Measurements from ENCODE around the gene SDCBP2.

SDCBP2 gene

GRCh38 chr20:1300083-1300840, 28.7 kb downstream of the SDCBP2 start:
- TF ChIP-seq TAF1 (IDR thresholded peaks at IDR 0.05; ENCODE audit: low read depth, low read length) = no peak
- DNase-seq (ENCODE audit: insufficient read length, low spot score) = no peak

GRCh38 chr20:1299522-1299921, 29.4 kb downstream of the SDCBP2 start:
- FAIRE-seq (no peak), DNase-seq (ENCODE audit: insufficient read length, low spot score) (no peak)
- no peak for TF ChIP-seq TAF1 (IDR thresholded peaks at IDR 0.05; ENCODE audit: low read depth, low read length)
- no peak for TF ChIP-seq POLR2A (IDR thresholded peaks at IDR 0.05; ENCODE audit: low read depth, low read length)
- no peak for TF ChIP-seq PAX5 (IDR thresholded peaks at IDR 0.05; ENCODE audit: insufficient read depth, low read length, severe bottlenecking)

More at GRCh38 chr20:1300083-1300840, 28.7 kb downstream of the SDCBP2 start:
- FAIRE-seq = no peak

- TF ChIP-seq PAX5 (IDR thresholded peaks at IDR 0.05; ENCODE audit: insufficient read depth, low read length, severe bottlenecking) = no peak
- DNase-seq (ENCODE audit: insufficient read length, low spot score) (no peak), FAIRE-seq (no peak)
Measured at GRCh38 chr20:1298888-1299511, 29.9 kb downstream of the SDCBP2 start.

- TF ChIP-seq POLR2A (IDR thresholded peaks at IDR 0.05; ENCODE audit: low read depth, low read length) (no peak), SPI1 (IDR thresholded peaks at IDR 0.05; ENCODE audit: low read depth, low read length) (no peak), PAX5 (IDR thresholded peaks at IDR 0.05; ENCODE audit: insufficient read depth, low read length, severe bottlenecking) (no peak), POU2F2 (IDR thresholded peaks at IDR 0.05; ENCODE audit: low read depth, low read length) (no peak), POLR2AphosphoS5 (IDR thresholded peaks at IDR 0.05; ENCODE audit: low read depth, low read length) (no peak), TAF1 (IDR thresholded peaks at IDR 0.05; ENCODE audit: low read depth, low read length) (no peak)
- FAIRE-seq = no peak
- DNase-seq (ENCODE audit: insufficient read length, low spot score) = no peak
Measured at GRCh38 chr20:1298166-1298565, 30.8 kb downstream of the SDCBP2 start.

- TF ChIP-seq POLR2AphosphoS5 (IDR thresholded peaks at IDR 0.05; ENCODE audit: low read depth, low read length) = no peak
- TF ChIP-seq TAF1 (IDR thresholded peaks at IDR 0.05; ENCODE audit: low read depth, low read length) = no peak
- TF ChIP-seq SPI1 (IDR thresholded peaks at IDR 0.05; ENCODE audit: low read depth, low read length) = no peak
- TF ChIP-seq POLR2A (IDR thresholded peaks at IDR 0.05; ENCODE audit: low read depth, low read length) = no peak
- no peak for TF ChIP-seq PAX5 (IDR thresholded peaks at IDR 0.05; ENCODE audit: insufficient read depth, low read length, severe bottlenecking)
- FAIRE-seq (no peak), DNase-seq (ENCODE audit: insufficient read length, low spot score) (no peak)
Measured at GRCh38 chr20:1297486-1297885, 31.5 kb downstream of the SDCBP2 start.

- FAIRE-seq (no peak), DNase-seq (ENCODE audit: insufficient read length, low spot score) (no peak)
- TF ChIP-seq POU2F2 (IDR thresholded peaks at IDR 0.05; ENCODE audit: low read depth, low read length) (no peak), TAF1 (IDR thresholded peaks at IDR 0.05; ENCODE audit: low read depth, low read length) (no peak), PAX5 (IDR thresholded peaks at IDR 0.05; ENCODE audit: insufficient read depth, low read length, severe bottlenecking) (no peak), POLR2AphosphoS5 (IDR thresholded peaks at IDR 0.05; ENCODE audit: low read depth, low read length) (no peak), POLR2A (IDR thresholded peaks at IDR 0.05; ENCODE audit: low read depth, low read length) (no peak), SPI1 (IDR thresholded peaks at IDR 0.05; ENCODE audit: low read depth, low read length) (no peak)
Measured at GRCh38 chr20:1296922-1297321, 32.0 kb downstream of the SDCBP2 start.

GRCh38 chr20:1296117-1296610, 32.8 kb downstream of the SDCBP2 start:
- FAIRE-seq (no peak), DNase-seq (ENCODE audit: insufficient read length, low spot score) (no peak)
- TF ChIP-seq POLR2A (IDR thresholded peaks at IDR 0.05; ENCODE audit: low read depth, low read length) = no peak
- TF ChIP-seq POLR2AphosphoS5 (IDR thresholded peaks at IDR 0.05; ENCODE audit: low read depth, low read length) = no peak
- no peak for TF ChIP-seq POU2F2 (IDR thresholded peaks at IDR 0.05; ENCODE audit: low read depth, low read length)
- no peak for TF ChIP-seq PAX5 (IDR thresholded peaks at IDR 0.05; ENCODE audit: insufficient read depth, low read length, severe bottlenecking)
- TF ChIP-seq SPI1 (IDR thresholded peaks at IDR 0.05; ENCODE audit: low read depth, low read length) = no peak
- TF ChIP-seq TAF1 (IDR thresholded peaks at IDR 0.05; ENCODE audit: low read depth, low read length) = no peak

- TF ChIP-seq POU2F2 (IDR thresholded peaks at IDR 0.05; ENCODE audit: low read depth, low read length) (no peak), PAX5 (IDR thresholded peaks at IDR 0.05; ENCODE audit: insufficient read depth, low read length, severe bottlenecking) (no peak), POLR2A (IDR thresholded peaks at IDR 0.05; ENCODE audit: low read depth, low read length) (no peak), POLR2AphosphoS5 (IDR thresholded peaks at IDR 0.05; ENCODE audit: low read depth, low read length) (no peak), SPI1 (IDR thresholded peaks at IDR 0.05; ENCODE audit: low read depth, low read length) (no peak), TAF1 (IDR thresholded peaks at IDR 0.05; ENCODE audit: low read depth, low read length) (no peak)
- FAIRE-seq = no peak
- no peak for DNase-seq (ENCODE audit: insufficient read length, low spot score)
Measured at GRCh38 chr20:1295276-1295930, 33.5 kb downstream of the SDCBP2 start.

GRCh38 chr20:1294497-1294896, 34.4 kb downstream of the SDCBP2 start:
- FAIRE-seq (no peak), DNase-seq (ENCODE audit: insufficient read length, low spot score) (no peak)
- TF ChIP-seq POU2F2 (IDR thresholded peaks at IDR 0.05; ENCODE audit: low read depth, low read length) = no peak
- no peak for TF ChIP-seq TAF1 (IDR thresholded peaks at IDR 0.05; ENCODE audit: low read depth, low read length)
- TF ChIP-seq PAX5 (IDR thresholded peaks at IDR 0.05; ENCODE audit: insufficient read depth, low read length, severe bottlenecking) = no peak
- no peak for TF ChIP-seq POLR2A (IDR thresholded peaks at IDR 0.05; ENCODE audit: low read depth, low read length)
- no peak for TF ChIP-seq SPI1 (IDR thresholded peaks at IDR 0.05; ENCODE audit: low read depth, low read length)
- TF ChIP-seq POLR2AphosphoS5 (IDR thresholded peaks at IDR 0.05; ENCODE audit: low read depth, low read length) = no peak
